Subcutaneous adipose tissue (tissue), 4 donors: ENCODE data around the gene MAST4. TPM values are rescaled to one million over a fixed set of nuclear protein-coding genes. Genes with fewer than 3 reads are reported as not detected.

Source experiments
- total RNA-seq, 4 donors: library from RNA; depleted of rRNA; stranded (reverse); fragments of >200 nt; gene quantifications; one replicate each; pipeline ENCODE4 v1.1.0, GENCODE V29; 2016
- TF ChIP-seq, protein P1 (sequence below): fragments of 450-650 bp; IDR thresholded peaks from one replicate; pipeline ENCODE4 v1.5.1; 2016; ENCODE audit warnings: low read depth, mild to moderate bottlenecking, control low read depth, antibody characterized with exemption, moderate library complexity

Gene MAST4
- total RNA-seq, 4 donors from 2014 or later, result 35.2 to 60.7 (median 52.9) TPM

DNA sequence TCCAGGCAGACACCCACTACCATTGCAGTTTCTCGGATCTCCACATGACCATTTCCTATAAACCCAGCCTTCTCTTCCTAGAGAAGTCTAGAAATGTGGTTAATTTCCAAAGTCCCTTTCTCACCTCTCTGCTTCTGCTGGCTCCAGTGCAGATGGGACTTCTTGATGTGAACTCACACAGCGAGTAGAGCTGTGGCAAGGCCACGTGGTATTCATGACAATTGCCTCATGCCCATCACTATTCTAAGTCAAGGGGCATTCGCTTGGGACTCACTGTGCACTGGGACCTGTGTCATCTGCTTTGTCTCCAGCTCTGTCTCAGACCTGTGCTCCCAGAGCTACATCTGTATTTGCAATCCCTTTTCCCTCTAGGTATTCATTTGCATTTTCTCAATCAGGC is 594.2 kb downstream of the MAST4 start:
- TF ChIP-seq, protein P1, sequence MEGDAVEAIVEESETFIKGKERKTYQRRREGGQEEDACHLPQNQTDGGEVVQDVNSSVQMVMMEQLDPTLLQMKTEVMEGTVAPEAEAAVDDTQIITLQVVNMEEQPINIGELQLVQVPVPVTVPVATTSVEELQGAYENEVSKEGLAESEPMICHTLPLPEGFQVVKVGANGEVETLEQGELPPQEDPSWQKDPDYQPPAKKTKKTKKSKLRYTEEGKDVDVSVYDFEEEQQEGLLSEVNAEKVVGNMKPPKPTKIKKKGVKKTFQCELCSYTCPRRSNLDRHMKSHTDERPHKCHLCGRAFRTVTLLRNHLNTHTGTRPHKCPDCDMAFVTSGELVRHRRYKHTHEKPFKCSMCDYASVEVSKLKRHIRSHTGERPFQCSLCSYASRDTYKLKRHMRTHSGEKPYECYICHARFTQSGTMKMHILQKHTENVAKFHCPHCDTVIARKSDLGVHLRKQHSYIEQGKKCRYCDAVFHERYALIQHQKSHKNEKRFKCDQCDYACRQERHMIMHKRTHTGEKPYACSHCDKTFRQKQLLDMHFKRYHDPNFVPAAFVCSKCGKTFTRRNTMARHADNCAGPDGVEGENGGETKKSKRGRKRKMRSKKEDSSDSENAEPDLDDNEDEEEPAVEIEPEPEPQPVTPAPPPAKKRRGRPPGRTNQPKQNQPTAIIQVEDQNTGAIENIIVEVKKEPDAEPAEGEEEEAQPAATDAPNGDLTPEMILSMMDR, result no peak

DNA sequence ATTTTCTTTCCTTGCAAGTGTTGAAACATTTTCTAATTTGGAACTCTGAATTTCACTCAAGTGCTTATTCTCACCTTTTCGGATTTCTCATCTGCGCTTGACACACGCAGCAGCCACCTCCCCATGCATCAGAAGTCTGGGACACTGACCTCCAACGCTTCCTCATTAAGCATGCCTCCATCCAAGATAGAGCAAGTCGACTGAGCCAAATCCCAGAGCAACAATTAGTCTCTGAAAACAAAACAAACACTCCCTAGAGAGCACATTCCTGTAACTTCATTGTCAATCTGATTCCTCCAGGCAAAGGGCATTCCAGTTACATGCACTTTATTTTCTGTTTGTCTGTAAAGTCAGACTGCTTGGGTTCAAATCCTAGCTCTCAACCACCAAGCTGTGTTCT is 594.7 kb downstream of the MAST4 start:
- TF ChIP-seq, protein P1, result no peak

DNA sequence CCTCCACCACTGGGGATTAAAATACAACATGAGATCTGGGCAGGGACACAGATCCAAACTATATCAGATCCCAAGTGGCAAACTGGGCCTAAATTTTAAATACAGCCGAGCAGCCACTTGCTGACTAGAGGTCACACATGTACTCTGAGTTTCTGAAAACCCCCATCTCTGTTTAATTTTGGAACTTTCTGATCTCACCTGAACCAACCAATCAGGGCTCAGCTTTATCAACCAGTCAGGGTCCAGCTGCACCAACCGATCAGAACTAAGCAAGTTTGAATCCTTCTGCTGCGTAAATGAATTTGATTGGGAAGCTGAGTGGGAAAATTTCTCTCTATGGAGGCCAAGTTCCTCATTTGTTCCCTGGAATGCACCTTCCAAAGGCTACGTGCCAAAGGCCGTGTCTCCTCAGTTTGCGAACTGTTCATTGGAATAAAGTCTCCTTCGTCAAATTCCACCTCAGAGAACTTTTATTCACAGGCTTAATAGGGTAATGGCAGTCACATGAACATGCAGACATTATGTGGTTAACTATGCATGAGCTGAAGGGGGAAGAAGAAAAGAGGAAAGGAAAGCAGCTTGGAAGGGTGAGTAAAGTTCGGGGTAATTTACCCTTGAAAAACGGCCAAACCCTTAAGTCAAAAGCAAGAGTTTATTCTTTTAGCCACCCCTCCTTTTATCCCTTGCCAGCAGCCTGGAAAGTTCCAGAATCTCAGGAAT is 596.7 kb downstream of the MAST4 start:
- TF ChIP-seq, protein P1, result no peak

DNA sequence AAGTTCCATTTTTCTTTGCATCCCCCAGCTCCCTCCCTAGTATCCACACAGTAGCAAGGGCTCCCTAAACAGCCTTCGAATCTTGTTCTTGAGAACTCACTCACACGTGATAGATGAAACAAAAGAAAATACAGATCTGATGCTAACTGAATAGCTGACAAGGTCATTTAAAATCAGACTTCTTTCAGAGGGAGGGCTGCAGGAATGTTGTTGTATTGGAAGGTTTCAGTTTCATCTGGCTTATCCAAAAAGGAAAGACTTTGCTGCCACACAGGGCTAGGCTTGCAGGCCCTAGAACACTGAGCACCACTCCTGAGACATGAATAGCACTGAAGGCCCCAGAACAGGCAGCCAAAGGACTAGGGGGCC is 597.2 kb downstream of the MAST4 start:
- TF ChIP-seq, protein P1, result no peak

- TF ChIP-seq, protein P1, result no peak
Measured at GRCh38 chr5:67194166-67194565, 598.0 kb downstream of the MAST4 start.

GRCh38 chr5:67195406-67196275 is 599.4 kb downstream of the MAST4 start:
- TF ChIP-seq, protein P1, result no peak

GRCh38 chr5:67196537-67197059 is 600.4 kb downstream of the MAST4 start, which contains the start of gene CD180:
TSS of gene CD180 (minus strand) at chr5:67196799. CDS start at chr5:67196641, 158 bp downstream.
- TF ChIP-seq, protein P1, result no peak
